HepG2 (cell line): ENCODE results near the gene NEURL2. TPM values are rescaled to one million over a fixed set of nuclear protein-coding genes. Genes with fewer than 3 reads are reported as not detected.

ENCODE experiments used
- ADNP ChIP-seq: sonication (generic); formaldehyde crosslinking; IDR thresholded peaks from 2 replicates; pipeline ENCODE4 v1.4.0; 2020; ENCODE audit warnings: missing genetic modification reagents
- FOXK1 ChIP-seq: sonication (generic); formaldehyde crosslinking; IDR thresholded peaks from 2 replicates; pipeline ENCODE4 v1.4.0; 2020; ENCODE audit warnings: low read depth, missing genetic modification reagents, borderline replicate concordance
- FOXO1 ChIP-seq: sonication (generic); formaldehyde crosslinking; IDR thresholded peaks from 2 replicates; pipeline ENCODE4 v1.4.0; 2020; ENCODE audit warnings: missing genetic modification reagents
- GATAD2A ChIP-seq: IDR thresholded peaks from 2 replicates; pipeline ENCODE4 v1.6.1; 2016
- KDM1A ChIP-seq: IDR thresholded peaks from 2 replicates; pipeline ENCODE4 v1.6.1; 2016; ENCODE audit warnings: missing compliant biosample characterization
- MYC ChIP-seq: sonication (generic); formaldehyde crosslinking; IDR thresholded peaks from 2 replicates; pipeline ENCODE4 v1.9.0; 2021; ENCODE audit warnings: missing genetic modification reagents, borderline replicate concordance
- NAIF1 ChIP-seq: sonication (generic); formaldehyde crosslinking; IDR thresholded peaks from 2 replicates; pipeline ENCODE4 v1.5.0; 2020; ENCODE audit warnings: mild to moderate bottlenecking, missing genetic modification reagents, borderline replicate concordance
- NFKBIZ ChIP-seq: IDR thresholded peaks from 2 replicates; pipeline ENCODE4 v1.6.1; 2018; ENCODE audit warnings: missing genetic modification reagents, missing compliant biosample characterization
- PITX1 ChIP-seq: sonication (generic); formaldehyde crosslinking; IDR thresholded peaks from 2 replicates; pipeline ENCODE4 v1.5.1; 2020; ENCODE audit warnings: mild to moderate bottlenecking, missing genetic modification reagents
- TFAP4 ChIP-seq: sonication (generic); IDR thresholded peaks from 2 replicates; pipeline ENCODE4 v1.6.1; 2016; ENCODE audit warnings: low read depth, borderline replicate concordance
- ZMYM3 ChIP-seq: sonication (generic); formaldehyde crosslinking; IDR thresholded peaks from 2 replicates; pipeline ENCODE4 v1.5.1; 2020; ENCODE audit warnings: mild to moderate bottlenecking, missing genetic modification reagents
- ZNF296 ChIP-seq: sonication (generic); formaldehyde crosslinking; conservative IDR thresholded peaks from 2 replicates; pipeline ENCODE4 v1.5.0; 2020; ENCODE audit warnings: mild to moderate bottlenecking, missing genetic modification reagents
- ZNF468 ChIP-seq: sonication (generic); formaldehyde crosslinking; IDR thresholded peaks from 2 replicates; pipeline ENCODE4 v1.8.0; 2022; ENCODE audit warnings: mild to moderate bottlenecking, moderate library complexity, missing genetic modification reagents
- ZNF552 ChIP-seq: sonication (generic); formaldehyde crosslinking; IDR thresholded peaks from 2 replicates; pipeline ENCODE4 v1.9.0; 2022; ENCODE audit warnings: missing genetic modification reagents, mild to moderate bottlenecking, borderline replicate concordance
- ZNF720 ChIP-seq: sonication (generic); formaldehyde crosslinking; IDR thresholded peaks from 2 replicates; pipeline ENCODE4 v1.4.0; 2020; ENCODE audit warnings: missing genetic modification reagents
- ZNF780A ChIP-seq: sonication (generic); formaldehyde crosslinking; IDR thresholded peaks from 2 replicates; pipeline ENCODE4 v1.8.0; 2022; ENCODE audit warnings: mild to moderate bottlenecking, missing genetic modification reagents, moderate library complexity
- polyA plus RNA-seq, 8 experiments: library from polyadenylated mRNA; depleted of rRNA in 3 of 8; stranded (reverse) in 7 of 8; unstranded in 1 of 8; fragments of >200 nt; fragmentation: Illumina TruSeq in 4 of 8; extraction: Trizol in 4 of 8; gene quantifications; 2 replicates each; pipeline versions ENCODE4 v1.2.1 to v1.2.3, GENCODE V29; 2011 to 2016; ENCODE audit warnings: low read depth in 4 of 8, missing spikeins in 1 of 8, mixed read lengths in 1 of 8; ENCODE audit not compliant: insufficient read depth in 1 of 8
- total RNA-seq, 5 experiments: library from RNA; depleted of rRNA; stranded (reverse); fragments of >200 nt; fragmentation: Illumina TruSeq; extraction: Trizol; gene quantifications; 2 replicates each; pipeline ENCODE4 v1.2.3, GENCODE V29; 2016; ENCODE audit warnings: low read depth in 1 of 5
- TF ChIP-seq, protein P1 (sequence below): sonication (generic); formaldehyde crosslinking; IDR thresholded peaks from 2 replicates; pipeline ENCODE4 v1.4.0; 2020; ENCODE audit warnings: missing genetic modification reagents
- TF ChIP-seq, protein P2 (sequence below): sonication (generic); formaldehyde crosslinking; IDR thresholded peaks from 2 replicates; pipeline ENCODE4 v1.9.0; 2022; ENCODE audit warnings: missing genetic modification reagents, mild to moderate bottlenecking, borderline replicate concordance
- TF ChIP-seq, protein P3 (sequence below): sonication (generic); formaldehyde crosslinking; IDR thresholded peaks from 2 replicates; pipeline ENCODE4 v1.5.0; 2020; ENCODE audit warnings: mild to moderate bottlenecking, missing genetic modification reagents

The NEURL2 gene
- total and polyA plus RNA-seq, 2 of the 13 experiments (the other 11 are each of a cell fraction or from before 2014, with no cell fraction given) = 7.2 to 9.7 TPM

DNA sequence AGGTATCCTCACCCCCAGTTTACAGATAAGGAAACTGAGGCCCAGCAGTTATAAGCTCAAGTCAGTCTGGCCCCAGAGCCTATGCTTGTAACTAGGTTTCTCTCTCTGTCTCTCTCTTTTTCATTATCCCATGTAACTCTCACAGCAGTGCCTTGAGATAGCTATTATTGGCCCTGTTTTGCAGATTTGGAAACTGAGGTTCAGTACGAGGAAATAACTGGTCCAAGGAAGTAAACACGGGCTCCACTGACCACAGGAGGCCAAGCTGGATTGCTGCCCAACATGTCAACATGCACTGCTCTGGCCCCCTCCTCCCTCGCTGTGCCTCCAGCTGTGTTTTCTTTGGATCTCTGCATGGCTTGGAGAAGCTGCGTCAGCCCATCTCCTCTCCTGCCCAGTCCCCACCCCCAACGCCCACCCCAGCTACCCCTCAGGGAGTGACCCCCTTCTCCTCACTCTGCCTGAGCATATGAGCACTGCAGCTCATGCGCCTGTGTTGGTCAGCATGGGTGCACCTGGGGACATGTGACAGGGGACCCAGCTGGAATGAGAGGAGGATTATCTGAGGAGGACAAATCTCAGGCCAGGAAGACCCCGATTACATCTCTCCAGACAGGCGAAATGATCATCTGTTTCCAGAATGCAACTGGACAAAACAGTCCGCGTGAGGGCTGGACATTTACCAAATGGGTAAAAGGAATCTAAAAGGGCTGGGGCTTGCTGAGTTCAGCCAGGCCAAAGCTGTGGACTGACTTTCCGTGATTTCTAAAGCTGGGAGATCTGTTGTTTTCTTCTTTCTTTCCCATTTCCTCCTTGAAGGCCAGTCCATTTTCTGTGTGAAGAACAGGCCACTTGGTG lies 28.8 kb upstream of the NEURL2 start (continued):
- TF ChIP-seq ZNF296 (no peak), FOXK1 (peak; percentile 97; the same call in 1 of the 2 replicates), ZNF780A (CRISPR knock-in tag) (no peak), NAIF1 (CRISPR knock-in tag) (no peak), NFKBIZ (no peak), ZNF468 (CRISPR knock-in tag) (no peak), GATAD2A (CRISPR knock-in tag) (peak; percentile 59), KDM1A (CRISPR knock-in tag) (0 out of 2 replicates have a peak, but pooled peaks have one; percentile 70), ZNF552 (no peak), MYC (CRISPR knock-in tag) (peak; percentile 36; the same call in 1 of the 2 replicates), ZMYM3 (CRISPR knock-in tag) (peak; percentile 94), TFAP4 (peak; percentile 97), ZNF720 (CRISPR knock-in tag) (no peak), FOXO1 (CRISPR knock-in tag) (peak; percentile 87; the same call in 1 of the 2 replicates), ADNP (no peak), PITX1 (CRISPR knock-in tag) (0 out of 2 replicates have a peak, but pooled peaks have one; percentile 9)
- TF ChIP-seq, protein P1, sequence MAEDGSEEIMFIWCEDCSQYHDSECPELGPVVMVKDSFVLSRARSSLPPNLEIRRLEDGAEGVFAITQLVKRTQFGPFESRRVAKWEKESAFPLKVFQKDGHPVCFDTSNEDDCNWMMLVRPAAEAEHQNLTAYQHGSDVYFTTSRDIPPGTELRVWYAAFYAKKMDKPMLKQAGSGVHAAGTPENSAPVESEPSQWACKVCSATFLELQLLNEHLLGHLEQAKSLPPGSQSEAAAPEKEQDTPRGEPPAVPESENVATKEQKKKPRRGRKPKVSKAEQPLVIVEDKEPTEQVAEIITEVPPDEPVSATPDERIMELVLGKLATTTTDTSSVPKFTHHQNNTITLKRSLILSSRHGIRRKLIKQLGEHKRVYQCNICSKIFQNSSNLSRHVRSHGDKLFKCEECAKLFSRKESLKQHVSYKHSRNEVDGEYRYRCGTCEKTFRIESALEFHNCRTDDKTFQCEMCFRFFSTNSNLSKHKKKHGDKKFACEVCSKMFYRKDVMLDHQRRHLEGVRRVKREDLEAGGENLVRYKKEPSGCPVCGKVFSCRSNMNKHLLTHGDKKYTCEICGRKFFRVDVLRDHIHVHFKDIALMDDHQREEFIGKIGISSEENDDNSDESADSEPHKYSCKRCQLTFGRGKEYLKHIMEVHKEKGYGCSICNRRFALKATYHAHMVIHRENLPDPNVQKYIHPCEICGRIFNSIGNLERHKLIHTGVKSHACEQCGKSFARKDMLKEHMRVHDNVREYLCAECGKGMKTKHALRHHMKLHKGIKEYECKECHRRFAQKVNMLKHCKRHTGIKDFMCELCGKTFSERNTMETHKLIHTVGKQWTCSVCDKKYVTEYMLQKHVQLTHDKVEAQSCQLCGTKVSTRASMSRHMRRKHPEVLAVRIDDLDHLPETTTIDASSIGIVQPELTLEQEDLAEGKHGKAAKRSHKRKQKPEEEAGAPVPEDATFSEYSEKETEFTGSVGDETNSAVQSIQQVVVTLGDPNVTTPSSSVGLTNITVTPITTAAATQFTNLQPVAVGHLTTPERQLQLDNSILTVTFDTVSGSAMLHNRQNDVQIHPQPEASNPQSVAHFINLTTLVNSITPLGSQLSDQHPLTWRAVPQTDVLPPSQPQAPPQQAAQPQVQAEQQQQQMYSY (CRISPR knock-in tag) = no peak
- TF ChIP-seq, protein P2, sequence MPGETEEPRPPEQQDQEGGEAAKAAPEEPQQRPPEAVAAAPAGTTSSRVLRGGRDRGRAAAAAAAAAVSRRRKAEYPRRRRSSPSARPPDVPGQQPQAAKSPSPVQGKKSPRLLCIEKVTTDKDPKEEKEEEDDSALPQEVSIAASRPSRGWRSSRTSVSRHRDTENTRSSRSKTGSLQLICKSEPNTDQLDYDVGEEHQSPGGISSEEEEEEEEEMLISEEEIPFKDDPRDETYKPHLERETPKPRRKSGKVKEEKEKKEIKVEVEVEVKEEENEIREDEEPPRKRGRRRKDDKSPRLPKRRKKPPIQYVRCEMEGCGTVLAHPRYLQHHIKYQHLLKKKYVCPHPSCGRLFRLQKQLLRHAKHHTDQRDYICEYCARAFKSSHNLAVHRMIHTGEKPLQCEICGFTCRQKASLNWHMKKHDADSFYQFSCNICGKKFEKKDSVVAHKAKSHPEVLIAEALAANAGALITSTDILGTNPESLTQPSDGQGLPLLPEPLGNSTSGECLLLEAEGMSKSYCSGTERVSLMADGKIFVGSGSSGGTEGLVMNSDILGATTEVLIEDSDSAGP (CRISPR knock-in tag) = peak; percentile 33; the same call in 1 of the 2 replicates
- TF ChIP-seq, protein P3, sequence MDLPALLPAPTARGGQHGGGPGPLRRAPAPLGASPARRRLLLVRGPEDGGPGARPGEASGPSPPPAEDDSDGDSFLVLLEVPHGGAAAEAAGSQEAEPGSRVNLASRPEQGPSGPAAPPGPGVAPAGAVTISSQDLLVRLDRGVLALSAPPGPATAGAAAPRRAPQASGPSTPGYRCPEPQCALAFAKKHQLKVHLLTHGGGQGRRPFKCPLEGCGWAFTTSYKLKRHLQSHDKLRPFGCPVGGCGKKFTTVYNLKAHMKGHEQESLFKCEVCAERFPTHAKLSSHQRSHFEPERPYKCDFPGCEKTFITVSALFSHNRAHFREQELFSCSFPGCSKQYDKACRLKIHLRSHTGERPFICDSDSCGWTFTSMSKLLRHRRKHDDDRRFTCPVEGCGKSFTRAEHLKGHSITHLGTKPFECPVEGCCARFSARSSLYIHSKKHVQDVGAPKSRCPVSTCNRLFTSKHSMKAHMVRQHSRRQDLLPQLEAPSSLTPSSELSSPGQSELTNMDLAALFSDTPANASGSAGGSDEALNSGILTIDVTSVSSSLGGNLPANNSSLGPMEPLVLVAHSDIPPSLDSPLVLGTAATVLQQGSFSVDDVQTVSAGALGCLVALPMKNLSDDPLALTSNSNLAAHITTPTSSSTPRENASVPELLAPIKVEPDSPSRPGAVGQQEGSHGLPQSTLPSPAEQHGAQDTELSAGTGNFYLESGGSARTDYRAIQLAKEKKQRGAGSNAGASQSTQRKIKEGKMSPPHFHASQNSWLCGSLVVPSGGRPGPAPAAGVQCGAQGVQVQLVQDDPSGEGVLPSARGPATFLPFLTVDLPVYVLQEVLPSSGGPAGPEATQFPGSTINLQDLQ (CRISPR knock-in tag) = no peak
